Keratinocyte (primary cell): ENCODE results near the gene EPSTI1. TPM values are rescaled to one million over a fixed set of nuclear protein-coding genes. Genes with fewer than 3 reads are reported as not detected.

ENCODE experiments used
- DNase-seq: peaks from one replicate; pipeline ENCODE4 v3.0.0-alpha.2; 2011; ENCODE audit warnings: low read depth, missing footprints, low spot score
- FAIRE-seq: peaks from 2 replicates; lab custom pipeline; 2011; peaks lifted over from hg19 to GRCh38; lab: Jason Lieb, UNC
- H2AFZ ChIP-seq: 2 replicates; pipeline ENCODE4 v1.6.0; 2012; ENCODE audit warnings: low read length, control low read depth, inconsistent platforms; ENCODE audit not compliant: control insufficient read depth
- H3K27ac ChIP-seq: 2 replicates; pipeline ENCODE4 v1.5.1; 2011; ENCODE audit warnings: low read length; ENCODE audit not compliant: control insufficient read depth, insufficient read depth
- H3K27me3 ChIP-seq: 3 replicates; pipeline ENCODE4 v1.6.0; 2011; ENCODE audit warnings: low read length; ENCODE audit not compliant: control insufficient read depth, insufficient read depth; ENCODE audit errors: extremely low read depth
- H3K36me3 ChIP-seq, 2 experiments: 2 replicates in 1 of 2; 3 replicates in 1 of 2; pipeline ENCODE4 v1.5.1; 2011; ENCODE audit warnings: low read length in 2 of 2, mild to moderate bottlenecking in 1 of 2; ENCODE audit not compliant: control insufficient read depth in 2 of 2, insufficient read depth in 2 of 2; ENCODE audit errors: extremely low read depth in 1 of 2
- H3K4me1 ChIP-seq: 3 replicates; pipeline ENCODE4 v1.5.1; 2011; ENCODE audit warnings: low read length; ENCODE audit not compliant: control insufficient read depth, insufficient read depth; ENCODE audit errors: extremely low read depth
- H3K4me2 ChIP-seq: 3 replicates; pipeline ENCODE4 v1.6.0; 2011; ENCODE audit warnings: low read depth, low read length; ENCODE audit not compliant: control insufficient read depth, insufficient read depth; ENCODE audit errors: extremely low read depth
- H3K4me3 ChIP-seq, 3 experiments: fragments of 200-600 bp in 1 of 3; sonication (generic) in 1 of 3; 2 replicates in 2 of 3; 3 replicates in 1 of 3; pipeline ENCODE4 v1.5.1; 2011 to 2016; ENCODE audit warnings: low read length in 3 of 3, mild to moderate bottlenecking in 3 of 3, control low read depth in 2 of 3, inconsistent platforms in 1 of 3, low read depth in 1 of 3, mixed read lengths in 1 of 3, mixed run types in 1 of 3, moderate library complexity in 1 of 3; ENCODE audit not compliant: control insufficient read depth in 2 of 3, insufficient read depth in 2 of 3; ENCODE audit errors: extremely low read depth in 1 of 3
- H3K79me2 ChIP-seq: 2 replicates; pipeline ENCODE4 v1.6.0; 2012; ENCODE audit warnings: low read length; ENCODE audit not compliant: control insufficient read depth, insufficient read depth
- H3K9ac ChIP-seq: 3 replicates; pipeline ENCODE4 v1.6.0; 2011; ENCODE audit warnings: low read length; ENCODE audit not compliant: control insufficient read depth, insufficient read depth; ENCODE audit errors: extremely low read depth
- H3K9me1 ChIP-seq: 3 replicates; pipeline ENCODE4 v1.6.0; 2011; ENCODE audit warnings: low read length; ENCODE audit not compliant: control insufficient read depth, insufficient read depth; ENCODE audit errors: extremely low read depth
- H3K9me3 ChIP-seq: 2 replicates; pipeline ENCODE4 v1.5.1; 2012; ENCODE audit warnings: low read depth, low read length; ENCODE audit not compliant: control insufficient read depth
- H4K20me1 ChIP-seq: 3 replicates; pipeline ENCODE4 v1.6.0; 2011; ENCODE audit warnings: low read length; ENCODE audit not compliant: control insufficient read depth, insufficient read depth; ENCODE audit errors: extremely low read depth
- EZH2 ChIP-seq: IDR thresholded peaks from one replicate; pipeline ENCODE4 v1.6.1; 2012; ENCODE audit warnings: inconsistent platforms, mild to moderate bottlenecking, low read length, moderate library complexity
- dilution Hi-C: fragments of 300-500 bp; cut with MboI; formaldehyde crosslinking; loops from one replicate; pipeline ENCODE4 v1.7.0; 2020; ENCODE audit warnings: low sequenced_read_pairs; ENCODE audit not compliant: extremely low pct_ligation_motif_present
- polyA plus RNA-seq, 5 experiments: library from polyadenylated mRNA; depleted of rRNA in 3 of 5; stranded (reverse) in 3 of 5; stranded (forward) in 1 of 5; unstranded in 1 of 5; fragments of >200 nt; gene quantifications; 1 replicate in 1 of 5; 2 replicates in 3 of 5; 3 replicates in 1 of 5; pipeline versions ENCODE4 v1.2.1 to v1.2.3, GENCODE V29; 2011 to 2012; ENCODE audit warnings: missing spikeins in 2 of 5, low read depth in 1 of 5, low replicate concordance in 1 of 5
- TF ChIP-seq, protein P1 (sequence below), 3 experiments: IDR thresholded peaks in 1 of 3; conservative IDR thresholded peaks in 1 of 3; optimal IDR thresholded peaks in 1 of 3; 2 replicates in 2 of 3; 3 replicates in 1 of 3; pipeline versions ENCODE3 to v1.5.1; 2011; ENCODE audit warnings: low read length in 3 of 3, mild to moderate bottlenecking in 3 of 3, moderate library complexity in 2 of 3, control low read depth in 1 of 3, inconsistent platforms in 1 of 3; ENCODE audit not compliant: insufficient read depth in 2 of 3; ENCODE audit errors: extremely low read depth in 1 of 3

EPSTI1 gene
- polyA plus RNA-seq, 1 donor (not counting 4 experiments of a cell fraction or from before 2014, with no cell fraction given): 13.0 TPM

DNA sequence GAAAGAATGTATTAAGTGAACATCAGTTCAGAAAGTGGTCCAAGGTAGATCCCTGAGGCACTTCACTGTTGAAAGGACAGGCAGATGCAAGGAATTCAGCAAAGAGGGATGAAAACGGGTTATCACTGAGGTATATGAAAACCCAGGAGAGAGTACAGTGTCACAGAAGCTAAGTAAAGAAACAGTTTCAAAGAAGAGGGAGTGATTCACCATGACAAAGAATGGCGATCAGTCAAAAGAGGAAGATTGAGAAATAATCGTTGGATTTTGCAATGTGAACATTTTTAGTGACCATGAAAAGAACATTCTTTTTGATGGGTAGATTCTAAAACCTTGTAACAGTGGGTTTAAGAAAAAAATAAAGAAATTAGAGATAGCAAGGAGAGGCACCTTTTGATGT, 99.3 kb downstream of the EPSTI1 start:
- H3K9me3 ChIP-seq: no peaks in the 10 kb centered on the region
- no peaks in the 10 kb centered on the region for H3K9me1 ChIP-seq
- dilution Hi-C loops: no loop called here
- H3K79me2 ChIP-seq: no peaks in the 10 kb centered on the region
- H2AFZ ChIP-seq: no peak overlapping the region
- DNase-seq (no peak), FAIRE-seq (peak; percentile 59)
- no peak for TF ChIP-seq EZH2
- TF ChIP-seq, protein P1, sequence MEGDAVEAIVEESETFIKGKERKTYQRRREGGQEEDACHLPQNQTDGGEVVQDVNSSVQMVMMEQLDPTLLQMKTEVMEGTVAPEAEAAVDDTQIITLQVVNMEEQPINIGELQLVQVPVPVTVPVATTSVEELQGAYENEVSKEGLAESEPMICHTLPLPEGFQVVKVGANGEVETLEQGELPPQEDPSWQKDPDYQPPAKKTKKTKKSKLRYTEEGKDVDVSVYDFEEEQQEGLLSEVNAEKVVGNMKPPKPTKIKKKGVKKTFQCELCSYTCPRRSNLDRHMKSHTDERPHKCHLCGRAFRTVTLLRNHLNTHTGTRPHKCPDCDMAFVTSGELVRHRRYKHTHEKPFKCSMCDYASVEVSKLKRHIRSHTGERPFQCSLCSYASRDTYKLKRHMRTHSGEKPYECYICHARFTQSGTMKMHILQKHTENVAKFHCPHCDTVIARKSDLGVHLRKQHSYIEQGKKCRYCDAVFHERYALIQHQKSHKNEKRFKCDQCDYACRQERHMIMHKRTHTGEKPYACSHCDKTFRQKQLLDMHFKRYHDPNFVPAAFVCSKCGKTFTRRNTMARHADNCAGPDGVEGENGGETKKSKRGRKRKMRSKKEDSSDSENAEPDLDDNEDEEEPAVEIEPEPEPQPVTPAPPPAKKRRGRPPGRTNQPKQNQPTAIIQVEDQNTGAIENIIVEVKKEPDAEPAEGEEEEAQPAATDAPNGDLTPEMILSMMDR (optimal IDR thresholded peaks at IDR 0.05 in 1 of 3, IDR thresholded peaks at IDR 0.05 in 1 of 3, conservative IDR thresholded peaks at IDR 0.05 in 1 of 3; ENCODE audit: extremely low read depth in 1 of 3, insufficient read depth in 2 of 3, low read length in 3 of 3): no peak
- H3K27ac ChIP-seq: no peak overlapping the region
- H4K20me1 ChIP-seq: no peaks in the 10 kb centered on the region
- no peak overlapping the region for H3K4me2 ChIP-seq
- H3K4me1 ChIP-seq: no peaks in the 10 kb centered on the region
- H3K9ac ChIP-seq: no peak overlapping the region
- H3K36me3 ChIP-seq: no peaks in the 10 kb centered on the region
- H3K4me3 ChIP-seq: no peak overlapping the region
- H3K27me3 ChIP-seq: no peaks in the 10 kb centered on the region

GRCh38 chr13:42891591-42891990, 100.5 kb downstream of the EPSTI1 start:
- Histone ChIP-seq H3K4me2 (no peak overlapping the region), H3K4me1 (no peaks in the 10 kb centered on the region), H3K4me3 (no peak overlapping the region), H3K9me1 (no peaks in the 10 kb centered on the region), H2AFZ (no peak overlapping the region), H3K27ac (no peak overlapping the region), H3K36me3 (no peaks in the 10 kb centered on the region), H3K79me2 (no peaks in the 10 kb centered on the region), H3K9ac (no peak overlapping the region), H4K20me1 (no peaks in the 10 kb centered on the region), H3K9me3 (no peaks in the 10 kb centered on the region), H3K27me3 (no peaks in the 10 kb centered on the region)
- no peak for DNase-seq
- FAIRE-seq: no peak
- dilution Hi-C loops: no loop called here
- no peak for TF ChIP-seq EZH2
- TF ChIP-seq, protein P1 (optimal IDR thresholded peaks at IDR 0.05 in 1 of 3, IDR thresholded peaks at IDR 0.05 in 1 of 3, conservative IDR thresholded peaks at IDR 0.05 in 1 of 3; ENCODE audit: extremely low read depth in 1 of 3, insufficient read depth in 2 of 3, low read length in 3 of 3): no peak
